Fibroblast of mammary gland (primary cell): ENCODE data around the gene ARHGEF17.

ENCODE experiments used
- DNase-seq: peaks from one replicate; pipeline ENCODE4 v3.0.0-alpha.2; 2010; ENCODE audit warnings: low read depth
- H3K4me3 ChIP-seq: 2 replicates; pipeline ENCODE4 v1.5.1; 2011; ENCODE audit warnings: low read depth, mild to moderate bottlenecking, low read length, moderate library complexity; ENCODE audit not compliant: control insufficient read depth
- TF ChIP-seq, protein P1 (sequence below): conservative IDR thresholded peaks from 2 replicates; pipeline ENCODE4 v1.5.1; 2011; ENCODE audit warnings: low read depth, low read length, inconsistent platforms; ENCODE audit not compliant: control insufficient read depth, insufficient read depth

Gene ARHGEF17

DNA sequence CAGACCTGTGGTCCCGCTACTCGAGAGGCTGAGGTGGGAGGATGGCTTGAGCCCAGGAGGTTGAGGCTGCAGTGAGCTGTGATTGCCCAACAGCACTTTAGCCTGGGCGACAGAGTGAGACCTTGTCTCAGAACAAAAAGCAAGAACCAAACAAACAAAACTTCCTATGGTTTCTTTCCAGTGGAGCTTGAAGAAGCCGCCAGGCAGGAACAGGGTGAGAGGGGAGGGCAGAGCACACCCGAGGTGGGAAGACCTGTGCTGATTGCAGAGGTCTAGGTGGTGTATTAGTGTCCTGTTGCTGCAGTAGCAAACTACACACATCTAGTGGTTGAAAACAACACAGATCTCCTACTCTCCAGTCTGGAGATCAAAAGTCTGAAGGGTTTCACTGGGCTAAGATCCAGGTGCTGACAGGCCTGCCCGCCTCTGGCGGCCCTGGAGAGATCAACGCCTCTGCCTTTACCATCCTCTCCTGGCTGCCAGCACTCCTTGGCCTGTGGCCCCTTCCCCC is 10.5 kb downstream of the ARHGEF17 start:
- H3K4me3 ChIP-seq = no peak overlapping the region
- DNase-seq = no peak
- TF ChIP-seq, protein P1, sequence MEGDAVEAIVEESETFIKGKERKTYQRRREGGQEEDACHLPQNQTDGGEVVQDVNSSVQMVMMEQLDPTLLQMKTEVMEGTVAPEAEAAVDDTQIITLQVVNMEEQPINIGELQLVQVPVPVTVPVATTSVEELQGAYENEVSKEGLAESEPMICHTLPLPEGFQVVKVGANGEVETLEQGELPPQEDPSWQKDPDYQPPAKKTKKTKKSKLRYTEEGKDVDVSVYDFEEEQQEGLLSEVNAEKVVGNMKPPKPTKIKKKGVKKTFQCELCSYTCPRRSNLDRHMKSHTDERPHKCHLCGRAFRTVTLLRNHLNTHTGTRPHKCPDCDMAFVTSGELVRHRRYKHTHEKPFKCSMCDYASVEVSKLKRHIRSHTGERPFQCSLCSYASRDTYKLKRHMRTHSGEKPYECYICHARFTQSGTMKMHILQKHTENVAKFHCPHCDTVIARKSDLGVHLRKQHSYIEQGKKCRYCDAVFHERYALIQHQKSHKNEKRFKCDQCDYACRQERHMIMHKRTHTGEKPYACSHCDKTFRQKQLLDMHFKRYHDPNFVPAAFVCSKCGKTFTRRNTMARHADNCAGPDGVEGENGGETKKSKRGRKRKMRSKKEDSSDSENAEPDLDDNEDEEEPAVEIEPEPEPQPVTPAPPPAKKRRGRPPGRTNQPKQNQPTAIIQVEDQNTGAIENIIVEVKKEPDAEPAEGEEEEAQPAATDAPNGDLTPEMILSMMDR = no peak

DNA sequence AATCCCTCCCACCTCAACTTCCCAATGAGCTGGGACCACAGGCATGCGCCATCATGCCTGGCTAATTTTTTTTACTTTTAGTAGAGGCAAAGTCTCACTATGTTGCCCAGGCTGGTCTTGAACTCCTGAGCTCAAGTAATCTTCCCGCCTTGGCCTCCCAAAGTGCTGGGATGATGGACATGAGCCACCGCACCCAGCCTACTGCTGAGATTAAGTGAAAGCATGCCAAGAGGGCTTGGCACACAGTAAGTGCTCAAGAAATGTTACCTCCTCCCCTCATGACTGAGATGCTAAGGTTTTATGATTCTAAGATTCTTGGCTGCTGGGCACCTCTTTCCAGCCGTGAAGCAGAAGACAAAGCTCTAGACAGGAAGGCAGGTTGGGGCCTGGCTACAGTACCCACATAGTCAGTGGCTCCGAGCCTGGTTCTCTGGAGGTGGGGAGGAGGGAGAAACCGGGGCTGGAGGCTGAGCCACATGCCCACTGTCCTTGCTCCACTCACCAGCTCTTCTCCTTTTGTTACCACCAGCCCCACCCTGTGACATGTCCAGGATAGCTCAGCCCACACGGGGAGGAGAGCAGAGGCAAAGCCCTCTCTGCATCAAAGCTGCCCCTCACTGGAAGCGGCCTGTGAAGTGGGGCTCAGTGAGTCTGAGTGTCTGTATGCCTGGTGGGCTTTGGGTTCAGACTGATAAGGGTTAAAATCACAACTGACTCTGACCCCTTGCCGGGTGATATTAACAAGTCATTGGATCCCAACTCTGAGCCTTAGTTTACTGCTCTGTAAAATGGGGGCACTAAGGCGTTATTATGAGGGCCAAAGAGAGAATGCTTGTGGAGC is 12.9 kb downstream of the ARHGEF17 start:
- H3K4me3 ChIP-seq = no peak overlapping the region
- TF ChIP-seq, protein P1 = no peak
- peak; percentile 64 for DNase-seq

DNA sequence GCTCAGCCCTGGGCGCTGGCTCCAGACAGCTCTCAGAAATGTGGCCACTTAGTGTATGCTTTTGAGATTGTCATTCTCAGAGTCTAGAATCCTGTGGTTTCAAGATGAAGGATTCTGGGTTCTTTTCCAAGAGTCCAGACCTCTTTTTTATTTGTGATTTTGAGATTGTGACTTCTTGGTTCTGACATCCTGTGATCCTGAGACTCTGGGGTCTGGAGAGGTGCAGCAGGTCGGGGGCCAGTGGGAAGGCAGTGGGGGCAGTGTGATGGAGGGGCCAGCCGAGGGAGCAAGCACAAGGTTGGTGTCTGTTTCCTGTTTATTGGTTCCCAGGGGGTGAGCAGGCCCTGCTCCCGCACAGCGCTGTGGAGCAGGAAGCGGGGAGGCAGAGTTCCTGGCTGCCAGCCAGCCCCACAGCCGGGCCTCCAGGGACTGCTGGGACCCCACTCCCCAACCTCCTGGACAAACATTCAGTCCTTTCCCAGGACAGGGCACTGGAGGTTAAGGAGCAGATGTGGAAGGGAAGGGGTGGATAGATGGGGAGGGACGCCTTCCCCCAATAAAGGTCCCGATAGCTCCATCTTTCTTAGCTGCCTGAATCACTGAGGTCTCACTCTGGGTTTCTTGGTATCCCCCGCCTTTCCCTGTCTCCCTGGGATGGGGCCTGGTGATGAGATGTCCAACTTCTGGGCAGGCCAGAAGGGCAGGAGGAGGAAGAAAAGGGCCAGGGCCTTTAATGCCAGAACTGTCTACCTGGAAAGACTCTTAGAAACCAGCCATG is 13.7 kb downstream of the ARHGEF17 start:
- TF ChIP-seq, protein P1 = no peak
- peak; percentile 88 for DNase-seq
- H3K4me3 ChIP-seq = no peak overlapping the region

DNA sequence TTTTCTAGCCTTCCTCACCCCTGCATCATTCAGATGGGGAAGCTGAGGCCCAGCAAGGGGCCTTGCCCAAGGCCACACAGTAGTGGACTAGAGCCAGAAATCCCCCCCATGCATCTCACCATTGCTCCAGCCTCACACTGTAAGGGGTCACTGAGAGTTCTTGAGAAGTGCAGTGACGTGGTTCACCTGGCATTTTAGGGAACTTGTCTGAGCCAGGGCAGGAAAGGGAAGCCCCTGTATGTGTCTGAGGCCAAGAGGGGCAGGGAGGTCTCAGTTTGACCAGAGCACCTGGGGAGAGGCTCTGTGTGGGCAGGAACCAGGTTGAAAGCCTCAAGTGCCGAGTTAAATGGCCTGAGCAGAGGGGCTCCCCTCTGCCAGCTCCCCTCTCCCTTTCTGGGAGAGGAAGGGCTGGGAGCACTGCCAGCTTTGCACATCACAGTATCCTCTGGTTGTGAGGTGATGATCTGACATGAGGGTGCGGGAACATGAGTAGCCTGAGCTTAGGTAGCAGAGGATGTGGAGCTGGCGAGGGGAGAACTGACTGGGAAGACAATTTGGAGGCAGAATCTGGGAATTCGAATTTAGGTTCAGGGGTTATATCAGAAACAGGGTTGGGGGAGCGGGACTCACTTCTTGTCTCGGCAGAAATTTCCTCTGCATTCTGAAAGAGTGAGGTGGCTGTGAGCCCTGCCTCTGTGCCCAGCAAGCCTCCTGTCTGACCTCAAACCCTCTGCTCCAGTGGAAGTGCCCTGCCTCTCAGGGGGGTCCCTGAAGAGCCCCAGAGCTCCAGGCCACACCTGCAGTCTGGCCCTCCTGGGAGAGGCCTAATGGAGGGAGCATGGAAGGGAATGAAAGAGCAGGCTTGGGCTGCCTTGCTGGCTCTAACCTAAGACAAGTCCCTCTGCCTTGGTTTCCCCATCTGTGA is 14.6 kb downstream of the ARHGEF17 start:
- H3K4me3 ChIP-seq = no peak overlapping the region
- DNase-seq = no peak
- TF ChIP-seq, protein P1 = no peak

DNA sequence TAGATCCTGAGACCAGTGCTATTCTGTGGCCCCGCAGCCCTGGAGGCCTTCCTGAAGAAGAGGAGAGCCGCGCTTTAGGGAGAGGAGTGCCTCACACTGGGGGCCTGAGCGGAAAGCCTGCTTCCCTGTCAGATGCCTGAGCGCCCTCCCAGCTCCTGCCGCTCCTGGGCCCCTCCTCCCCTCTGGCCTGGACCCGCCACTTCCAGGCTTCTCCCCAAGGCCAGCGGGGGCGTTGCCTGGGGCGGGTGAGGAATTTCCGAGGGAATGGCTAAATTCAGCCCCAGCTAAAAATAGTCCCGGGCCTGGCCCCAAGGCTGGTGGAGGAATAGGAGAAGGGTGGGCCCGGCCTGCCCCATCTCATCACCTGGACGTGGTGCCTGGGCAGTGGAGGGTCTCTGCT is 15.4 kb downstream of the ARHGEF17 start:
- TF ChIP-seq, protein P1 = no peak
- no peak overlapping the region for H3K4me3 ChIP-seq
- DNase-seq = peak; percentile 61

DNA sequence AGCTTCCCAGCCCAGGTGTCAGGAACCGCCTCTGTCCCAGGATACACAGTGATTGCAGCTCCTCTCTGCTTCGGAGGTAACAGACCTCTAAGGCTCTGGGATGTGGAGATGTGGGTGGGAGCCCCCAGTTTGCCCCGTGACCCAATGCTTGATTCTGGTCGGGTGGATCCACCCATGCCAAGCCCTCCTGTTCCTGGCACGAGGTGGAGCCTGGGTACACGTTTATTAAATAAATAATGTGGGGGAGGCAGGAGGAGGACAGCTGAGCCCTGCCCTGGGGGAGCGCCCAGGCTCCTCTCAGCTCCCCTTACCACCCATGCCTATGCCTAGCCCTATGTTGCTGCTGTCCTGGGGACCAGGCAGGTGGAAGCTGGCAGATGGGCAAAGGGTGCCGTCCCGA is 16.0 kb downstream of the ARHGEF17 start:
- no peak overlapping the region for H3K4me3 ChIP-seq
- TF ChIP-seq, protein P1 = no peak
- no peak for DNase-seq
